NCI-H510A treated with DMSO at 0.1 percent for 48 hours (cell line): ENCODE data around the gene OLFM1.

Experiments used
- DNase-seq: peaks from one replicate; lab custom pipeline; 2025; lab: John Stamatoyannopoulos, UW

OLFM1 gene

DNA sequence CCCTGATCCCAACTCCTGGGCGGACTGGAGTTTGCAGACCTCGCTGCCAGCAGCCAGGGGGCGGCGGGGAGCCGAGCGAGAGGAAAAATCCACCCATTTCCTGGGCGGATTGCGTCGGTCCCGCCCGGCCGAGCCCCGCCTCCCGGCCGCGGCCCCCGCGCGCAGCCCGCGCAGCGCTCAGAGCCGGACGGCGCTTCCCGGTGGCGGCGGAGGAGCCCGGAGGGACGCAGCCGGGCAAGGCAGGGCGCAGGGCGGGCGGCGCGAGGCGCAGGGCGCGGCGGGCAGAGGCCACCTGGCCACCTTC is at the start of gene OLFM1:
Gene OLFM1, plus strand, starts transcription at position 180 of the 304 bp plus-strand sequence. CDS start 322 bp downstream, outside the sequence.
- DNase-seq: no peak

DNA sequence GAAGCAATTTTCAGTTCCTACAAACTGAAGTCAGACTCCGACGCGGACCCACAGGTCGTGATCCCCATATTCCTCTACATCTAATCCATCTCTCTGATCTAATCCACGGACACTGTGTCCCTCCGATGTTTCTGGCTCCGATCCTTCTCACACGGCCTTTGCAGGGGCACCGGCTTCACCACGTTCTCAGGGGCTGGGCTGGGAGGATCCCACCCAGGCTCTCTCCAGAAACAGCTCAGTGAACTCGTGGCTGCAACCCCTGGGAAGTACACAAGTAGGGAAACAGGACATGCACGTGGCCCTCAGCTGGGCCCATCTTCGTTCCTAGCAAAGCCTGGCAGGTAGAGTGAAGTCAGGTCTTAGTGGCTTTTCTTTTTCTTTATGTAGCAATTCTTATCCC is 49.1 kb upstream of the OLFM1 start:
- no peak for DNase-seq

- DNase-seq: no peak
Observed at GRCh38 chr9:135038826-135039225, 48.6 kb upstream of the OLFM1 start.

GRCh38 chr9:135039266-135039870 is 48.1 kb upstream of the OLFM1 start:
- DNase-seq: no peak

- DNase-seq: no peak
Observed at GRCh38 chr9:135039916-135040645, 47.4 kb upstream of the OLFM1 start.

DNA sequence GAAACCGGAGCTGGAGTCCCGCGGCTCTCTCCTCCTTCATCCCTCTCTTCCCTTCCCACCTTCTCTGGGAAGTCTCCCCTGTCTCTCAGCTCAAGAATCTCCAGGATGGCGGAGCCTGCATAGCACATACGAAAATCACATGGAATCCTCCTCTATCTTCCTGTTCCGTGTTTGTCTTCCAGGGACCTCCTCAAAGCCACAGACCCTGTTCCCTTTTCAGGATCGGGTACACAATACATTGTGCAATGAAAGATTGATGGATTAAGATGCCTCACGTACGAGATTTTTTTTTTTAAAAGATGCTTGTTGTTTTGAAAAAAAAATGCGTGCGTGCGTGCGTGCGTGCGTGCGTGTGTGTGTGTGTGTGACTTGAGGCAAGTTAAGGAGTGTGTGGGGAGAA is 46.6 kb upstream of the OLFM1 start:
- no peak for DNase-seq

DNA sequence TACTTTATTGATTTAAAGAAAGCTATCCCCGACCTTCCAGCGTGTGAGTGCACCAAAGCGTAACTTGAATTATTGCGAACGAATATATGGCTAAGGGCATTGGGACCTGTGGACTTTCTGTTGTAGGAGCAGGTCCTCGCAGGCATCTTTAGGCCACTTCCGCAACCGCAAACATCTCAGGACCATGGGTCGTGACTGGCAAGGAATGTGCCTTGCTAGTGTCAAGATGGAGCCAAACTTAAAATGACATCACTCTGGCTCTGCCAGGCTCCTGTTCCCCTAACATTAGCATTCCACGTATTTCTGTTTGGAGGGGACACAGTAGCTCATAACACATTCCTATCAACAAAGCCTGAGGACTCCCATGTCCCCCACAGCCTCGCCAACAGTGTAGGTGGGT is 44.1 kb upstream of the OLFM1 start:
- no peak for DNase-seq

- DNase-seq: no peak
Observed at GRCh38 chr9:135045264-135045927, 42.1 kb upstream of the OLFM1 start.

DNA sequence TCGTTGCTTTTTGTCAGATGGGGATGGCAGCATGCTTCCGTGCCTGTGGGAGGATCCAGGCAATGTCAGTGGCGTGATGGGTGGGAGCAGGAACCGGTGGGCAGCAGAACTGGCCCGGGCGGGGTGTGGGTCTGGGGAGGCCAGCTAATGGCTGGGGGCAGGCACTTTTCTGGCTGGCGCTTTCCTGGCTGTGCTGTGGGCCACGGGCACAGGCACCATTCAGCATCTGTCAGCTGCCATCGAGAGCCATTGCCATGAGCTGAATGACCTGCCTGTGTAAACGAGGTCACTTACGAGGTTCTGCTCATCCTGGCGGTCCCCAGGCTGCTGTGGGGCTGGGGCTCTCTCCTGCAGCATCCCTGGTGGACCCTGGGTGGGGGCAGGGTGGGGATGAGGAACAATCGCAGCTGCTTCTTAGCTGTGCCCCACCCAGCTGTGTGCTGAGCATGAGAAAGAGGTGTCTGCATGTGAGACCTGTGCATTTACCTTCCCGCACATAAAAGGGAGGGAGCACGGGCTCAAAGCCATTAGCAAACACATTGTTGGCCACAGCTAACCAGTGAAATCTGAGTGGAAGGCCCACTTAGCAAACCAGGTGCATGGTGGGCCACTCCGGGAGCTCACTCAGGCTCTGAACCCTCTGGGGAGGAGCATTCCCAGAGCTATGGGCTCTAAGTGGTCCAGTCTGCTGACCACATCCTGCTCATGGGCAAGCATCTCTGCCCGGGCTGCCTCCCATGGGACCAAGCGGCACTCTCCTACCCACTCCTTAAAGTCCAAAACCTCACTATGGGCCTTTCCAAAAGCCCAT is 41.3 kb upstream of the OLFM1 start:
- no peak for DNase-seq

DNA sequence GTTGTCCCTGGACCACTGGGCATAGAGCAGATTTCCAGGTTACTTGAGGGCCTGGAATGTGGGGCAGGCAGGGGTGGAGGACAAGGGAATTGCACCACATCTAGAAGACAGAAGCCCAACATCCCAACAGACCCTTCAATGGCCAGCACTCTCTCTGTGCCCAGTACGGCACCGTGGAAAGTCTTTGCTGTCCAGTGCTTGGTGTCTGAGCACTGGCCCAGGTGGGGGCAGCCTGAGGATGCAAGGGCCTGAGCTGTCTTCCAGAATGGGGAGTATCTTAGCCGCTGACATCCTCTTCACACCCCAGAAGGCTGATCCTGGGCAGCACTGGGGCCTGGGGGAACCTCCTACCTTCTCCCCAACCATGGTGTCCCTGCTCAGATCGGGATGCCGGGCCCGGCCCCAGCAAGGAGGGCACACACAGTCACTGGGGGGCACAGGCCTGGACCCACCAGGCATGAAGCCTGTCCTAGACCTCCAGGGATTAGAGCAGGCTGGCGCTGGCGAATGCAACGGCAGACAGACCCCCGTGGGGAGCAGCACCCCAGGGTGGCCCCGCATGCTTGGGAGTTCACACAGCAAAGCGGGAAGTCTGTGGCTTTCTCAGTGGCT is 40.6 kb upstream of the OLFM1 start:
- DNase-seq: no peak

DNA sequence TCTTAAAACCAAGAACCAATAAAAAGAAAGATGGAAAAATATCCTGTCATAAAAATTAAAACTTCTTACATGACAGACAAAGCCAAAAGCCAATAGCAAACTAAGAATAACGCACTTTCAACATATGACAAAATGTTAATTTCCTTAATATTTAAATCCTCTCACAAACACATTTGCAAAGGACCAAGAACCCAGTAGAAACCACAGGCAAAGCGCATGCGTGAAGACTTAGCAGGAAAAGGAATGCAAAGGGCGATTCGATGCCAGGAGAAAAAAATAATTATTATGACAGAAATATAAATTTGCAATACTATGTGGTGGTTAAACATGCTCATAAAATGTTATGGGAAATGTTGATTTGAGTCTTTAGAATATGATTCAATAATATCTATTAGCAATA is 39.9 kb upstream of the OLFM1 start:
- no peak for DNase-seq

DNA sequence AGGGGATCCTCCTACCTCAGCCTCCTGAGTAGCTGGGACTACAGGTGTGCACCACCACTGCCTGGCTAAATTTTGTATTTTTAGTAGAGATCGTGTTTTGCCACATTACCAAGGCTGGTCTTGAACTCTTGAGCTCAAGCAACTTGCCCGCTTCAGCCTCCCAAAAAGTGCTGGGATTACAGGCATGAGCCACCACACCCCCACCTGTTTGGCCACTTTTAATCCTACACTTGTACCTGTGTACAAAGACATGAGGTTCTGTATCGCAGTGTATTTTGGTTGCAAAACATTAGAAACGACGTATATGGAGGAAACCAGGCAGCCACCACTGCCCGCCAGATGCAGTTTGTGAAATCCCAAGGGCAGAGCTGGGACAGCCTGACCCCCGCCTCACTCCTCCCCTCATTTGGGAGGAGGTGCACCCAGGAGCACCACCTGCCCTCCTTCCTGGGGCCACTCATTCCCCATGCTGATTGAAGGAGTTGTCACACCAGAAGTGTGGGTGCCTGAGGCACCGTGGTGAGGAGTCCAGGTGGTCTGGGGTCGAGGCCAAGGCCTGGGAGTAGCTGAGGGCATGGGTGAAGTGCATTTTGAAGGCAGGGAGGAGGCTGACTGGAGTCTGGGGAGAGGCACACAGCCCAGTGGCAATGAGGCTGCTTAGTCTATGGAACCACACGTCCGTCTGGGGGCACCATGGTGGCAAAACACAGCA is 39.3 kb upstream of the OLFM1 start:
- no peak for DNase-seq

GRCh38 chr9:135048758-135049444 is 38.6 kb upstream of the OLFM1 start:
- no peak for DNase-seq

GRCh38 chr9:135049460-135049859 is 38.0 kb upstream of the OLFM1 start:
- DNase-seq: no peak

DNA sequence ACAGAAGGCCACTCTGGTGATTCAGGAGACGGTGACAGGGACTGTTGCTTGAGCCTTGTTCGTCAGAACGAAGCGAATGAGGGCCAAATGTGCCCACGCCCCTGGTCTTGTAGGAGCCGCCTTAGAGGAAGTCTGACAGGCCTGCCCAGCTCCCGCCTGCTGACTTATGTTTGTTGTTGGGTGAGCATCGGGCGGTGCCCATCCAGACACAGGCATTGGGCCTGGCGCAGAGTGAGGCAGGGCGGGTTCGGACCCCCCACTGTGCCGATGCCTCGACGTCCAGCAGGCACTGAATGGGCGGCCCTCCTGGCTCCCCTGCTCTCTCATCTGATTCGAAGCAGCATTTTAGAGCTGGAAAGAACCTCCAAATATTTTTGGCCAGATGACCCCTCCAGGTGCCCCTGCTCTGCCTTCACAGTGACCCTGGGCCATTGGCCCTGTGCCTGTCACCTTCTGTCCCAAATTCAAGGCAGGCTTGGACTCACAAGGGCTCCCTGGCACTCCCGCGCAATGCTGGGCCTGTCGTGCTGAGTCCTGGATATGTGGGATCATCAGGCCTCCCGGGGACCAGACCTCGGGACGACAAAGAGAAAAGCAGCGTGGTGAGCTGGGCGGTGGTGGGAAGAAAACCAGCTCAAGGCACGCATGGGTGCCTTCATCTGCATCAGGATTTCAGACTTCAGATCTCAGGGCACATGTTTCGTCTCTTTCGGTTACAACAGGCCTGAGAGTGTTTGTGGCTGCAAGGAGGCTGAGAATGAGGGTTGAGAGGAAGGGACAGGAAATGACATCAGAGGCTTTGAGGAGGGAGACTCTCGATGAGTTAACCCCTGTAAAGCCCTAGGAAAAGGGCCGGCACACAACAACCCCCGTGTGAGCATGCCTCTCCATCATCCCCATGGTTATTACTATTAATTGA is 37.1 kb upstream of the OLFM1 start:
- no peak for DNase-seq

- DNase-seq: no peak
Observed at GRCh38 chr9:135051316-135052038, 36.0 kb upstream of the OLFM1 start.

- no peak for DNase-seq
Observed at GRCh38 chr9:135053133-135053532, 34.3 kb upstream of the OLFM1 start.

GRCh38 chr9:135055181-135055580 is 32.3 kb upstream of the OLFM1 start:
- DNase-seq: no peak

DNA sequence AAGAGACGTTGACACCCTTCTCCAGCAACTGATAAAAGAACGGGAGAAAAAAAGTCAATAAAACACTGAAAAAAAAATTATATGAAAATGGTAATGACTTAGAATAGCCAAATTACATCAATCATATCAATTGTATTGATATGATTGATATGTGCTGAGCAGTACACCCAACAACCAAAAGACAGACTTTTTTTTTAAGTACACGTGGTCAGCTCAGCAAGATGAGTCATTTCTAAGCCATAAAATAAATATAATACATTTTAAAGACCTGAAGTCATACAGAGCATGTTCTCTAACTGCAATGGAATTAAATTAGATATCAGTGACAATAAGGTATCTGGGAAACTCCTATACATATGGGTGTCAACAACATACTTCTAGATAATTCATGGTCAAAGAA is 30.9 kb upstream of the OLFM1 start:
- DNase-seq: no peak
